Astrocyte of the cerebellum (primary cell): ENCODE data around the gene IDUA.
A peak's percentile ranks its signal among the peaks of the same experiment; 100 is the strongest.
"Not testable (repeated sequence)": the region's sequence is repeated elsewhere in the genome, so short reads cannot be mapped to it uniquely, and the experiment has no call there.

Source experiments
- DNase-seq: peaks from one replicate; pipeline ENCODE4 v3.0.0-alpha.2; 2011; ENCODE audit warnings: low read depth
- H3K4me3 ChIP-seq: 2 replicates; pipeline ENCODE4 v1.5.1; 2011; ENCODE audit warnings: mild to moderate bottlenecking, low read depth, low read length, moderate library complexity
- CTCF ChIP-seq: IDR thresholded peaks from 2 replicates; pipeline ENCODE4 v1.5.1; 2012; ENCODE audit warnings: low read length, low read depth, moderate library complexity, mild to moderate bottlenecking; ENCODE audit errors: missing control alignments
- in situ Hi-C: cut with HindIII; loops from 2 replicates; pipeline ENCODE4 v1.10.0; 2017; ENCODE audit warnings: low sequenced_read_pairs

IDUA gene

DNA sequence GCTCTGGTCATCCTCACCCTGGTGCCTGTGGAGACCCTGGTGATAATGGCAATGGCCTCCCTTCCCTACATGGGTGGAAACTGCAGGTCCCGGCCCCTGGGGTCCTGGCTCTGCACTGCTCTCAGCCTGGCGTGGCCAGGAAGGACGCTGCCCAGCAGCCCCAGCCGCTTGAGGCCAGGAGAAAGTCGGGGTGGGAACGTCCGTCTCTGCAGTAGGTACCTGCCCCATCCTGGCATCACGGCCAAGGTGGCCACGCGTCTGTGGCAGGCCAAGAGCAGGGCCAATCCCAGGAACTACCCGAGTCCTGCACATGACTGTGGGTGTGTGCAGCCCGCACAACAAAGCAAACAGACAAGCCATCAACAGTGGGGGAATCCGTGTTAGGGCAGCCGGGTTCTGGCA, 58.4 kb downstream of the IDUA start:
- no peak for TF ChIP-seq CTCF
- no peak for DNase-seq
- in situ Hi-C loops, result no loop called here
- H3K4me3 ChIP-seq, result no peak overlapping the region

GRCh38 chr4:1045595-1046201, 58.9 kb downstream of the IDUA start:
- no peak for DNase-seq
- no peak for TF ChIP-seq CTCF
- in situ Hi-C loops, result no loop called here
- H3K4me3 ChIP-seq, result no peak overlapping the region

- in situ Hi-C loops, result not testable (repeated sequence)
- DNase-seq, result peak; percentile 59
- H3K4me3 ChIP-seq, result peak overlapping the region; percentile 13
Measured at GRCh38 chr4:1046581-1047011, 59.8 kb downstream of the IDUA start.

- no peak for TF ChIP-seq CTCF
- DNase-seq, result no peak
- peak overlapping the region; percentile 13 for H3K4me3 ChIP-seq
- in situ Hi-C loops, result no loop called here
Measured at GRCh38 chr4:1047106-1047975, 60.5 kb downstream of the IDUA start.

DNA sequence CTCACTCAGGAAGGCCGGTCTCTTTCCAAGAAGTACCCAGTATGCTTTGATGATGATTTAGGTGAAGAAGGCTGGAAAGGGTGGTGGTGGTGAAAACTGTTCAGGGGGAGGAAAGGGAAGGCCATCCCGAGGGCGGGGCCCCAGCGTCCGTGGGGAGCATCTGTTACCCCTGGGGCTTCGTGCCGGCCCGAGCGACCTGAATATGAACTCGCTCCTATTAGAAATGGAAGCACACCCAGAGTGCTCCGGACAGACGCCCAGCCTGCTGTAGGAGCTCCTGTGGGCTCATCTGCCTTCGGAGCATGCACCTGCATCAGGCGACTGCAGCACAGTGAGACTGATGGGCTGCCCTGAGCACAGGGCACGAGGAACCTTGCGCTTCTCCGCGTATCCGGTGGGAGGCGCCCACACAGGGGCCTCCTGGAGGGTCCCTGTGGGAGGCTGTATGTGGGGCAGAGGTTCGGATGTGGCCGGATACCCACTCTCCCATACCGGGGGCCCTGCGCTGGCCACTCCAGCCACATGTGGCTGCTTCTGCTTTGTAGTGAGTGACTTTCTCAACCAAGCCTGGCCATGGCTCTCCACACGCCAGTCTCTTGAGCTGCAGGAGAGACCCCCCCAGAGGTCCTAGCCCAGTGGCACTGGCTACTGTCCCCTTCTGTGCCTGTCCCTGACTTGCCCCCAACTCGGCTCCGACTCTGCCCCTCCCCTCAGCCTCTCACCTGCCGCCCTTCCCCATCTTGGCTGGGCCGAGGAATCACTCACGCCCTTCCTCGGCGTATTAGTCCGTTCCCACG, 61.3 kb downstream of the IDUA start:
- in situ Hi-C loops, result no loop called here
- H3K4me3 ChIP-seq, result no peak overlapping the region
- TF ChIP-seq CTCF, result no peak

DNA sequence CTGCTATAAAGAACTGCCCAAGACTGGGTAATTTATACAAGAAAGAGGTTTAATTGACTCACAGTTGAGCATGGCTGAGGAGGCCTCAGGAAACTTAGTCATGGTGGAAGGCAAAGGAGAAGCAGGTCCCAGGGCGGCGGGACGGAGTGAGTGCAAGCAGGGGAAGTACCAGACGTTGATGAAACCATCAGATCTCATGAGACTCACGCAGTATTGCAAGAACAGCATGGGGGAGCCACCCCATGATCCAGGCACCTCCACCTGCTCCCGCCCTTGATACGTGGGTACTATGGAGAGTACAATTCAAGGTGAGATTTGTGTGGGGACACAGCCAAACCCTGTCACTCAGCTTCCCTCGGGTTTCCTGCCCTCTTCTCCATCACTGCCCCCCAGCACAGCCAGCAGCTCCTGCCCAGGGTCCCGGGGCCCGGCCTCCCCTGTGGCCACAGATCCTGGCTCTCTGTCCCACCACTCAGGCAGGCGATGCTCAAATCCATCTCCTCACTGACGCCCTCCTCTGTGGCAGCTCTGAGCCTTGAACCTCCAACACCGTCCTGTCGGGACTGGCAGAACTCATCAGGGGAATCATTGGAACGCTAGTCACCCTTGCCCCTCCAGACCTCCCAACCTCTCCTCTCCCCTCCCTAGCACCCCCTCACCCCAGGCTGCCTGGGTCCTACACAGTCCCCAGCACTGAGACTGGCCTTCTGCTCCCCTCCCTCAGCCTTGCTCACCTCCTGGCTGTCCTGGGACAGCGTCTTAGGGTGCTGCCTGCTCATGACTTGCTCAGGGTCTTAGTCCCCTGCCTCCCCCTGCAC, 62.1 kb downstream of the IDUA start:
- DNase-seq, result no peak
- no peak overlapping the region for H3K4me3 ChIP-seq
- in situ Hi-C loops, result no loop called here
- TF ChIP-seq CTCF, result no peak

More for the DNA sequence above, 61.3 kb downstream of the IDUA start:
- DNase-seq, result no peak
